GM23248 (cell line): Measurements from ENCODE around the gene CFAP99. TPM values are rescaled to one million over a fixed set of nuclear protein-coding genes. Genes with fewer than 3 reads are reported as not detected.

Experiments
- DNase-seq: peaks from one replicate; pipeline ENCODE4 v3.0.0-alpha.2; 2015
- H2AFZ ChIP-seq: fragments of 200-600 bp; sonication (generic); 2 replicates; pipeline ENCODE4 v1.6.1; 2016; ENCODE audit warnings: antibody characterized with exemption
- H3F3A ChIP-seq: fragments of 200-600 bp; sonication (generic); 2 replicates; pipeline ENCODE4 v1.6.1; 2016; ENCODE audit warnings: mild to moderate bottlenecking, antibody characterized with exemption, mixed run types; ENCODE audit not compliant: insufficient read depth
- H3K27ac ChIP-seq: fragments of 200-600 bp; sonication (generic); 2 replicates; pipeline ENCODE4 v1.5.1; 2016; ENCODE audit warnings: mild to moderate bottlenecking
- H3K27me3 ChIP-seq: fragments of 200-600 bp; sonication (generic); replicated peaks from 2 replicates; pipeline ENCODE4 v1.6.1; 2016; ENCODE audit warnings: mild to moderate bottlenecking; ENCODE audit not compliant: insufficient read depth
- H3K36me3 ChIP-seq: fragments of 200-600 bp; sonication (generic); 2 replicates; pipeline ENCODE4 v1.6.1; 2016; ENCODE audit warnings: low read depth, mild to moderate bottlenecking
- H3K4me1 ChIP-seq: fragments of 200-600 bp; sonication (generic); 2 replicates; pipeline ENCODE4 v1.6.1; 2016; ENCODE audit warnings: mild to moderate bottlenecking; ENCODE audit not compliant: insufficient read depth
- H3K4me2 ChIP-seq: fragments of 200-600 bp; sonication (generic); one replicate; pipeline ENCODE4 v1.6.1; 2016; ENCODE audit warnings: mild to moderate bottlenecking; ENCODE audit not compliant: unreplicated experiment
- H3K4me3 ChIP-seq: fragments of 200-600 bp; sonication (generic); 2 replicates; pipeline ENCODE4 v1.5.1; 2016; ENCODE audit warnings: mild to moderate bottlenecking
- H3K79me2 ChIP-seq: fragments of 200-600 bp; sonication (generic); 2 replicates; pipeline ENCODE4 v1.6.1; 2016; ENCODE audit warnings: mild to moderate bottlenecking; ENCODE audit not compliant: insufficient read depth
- H3K9ac ChIP-seq: fragments of 200-600 bp; sonication (generic); 2 replicates; pipeline ENCODE4 v1.6.1; 2016; ENCODE audit warnings: mild to moderate bottlenecking
- H3K9me2 ChIP-seq: fragments of 200-600 bp; sonication (generic); 2 replicates; pipeline ENCODE4 v1.6.1; 2016; ENCODE audit warnings: mixed run types, mild to moderate bottlenecking, moderate library complexity; ENCODE audit not compliant: insufficient read depth
- H3K9me3 ChIP-seq: fragments of 200-600 bp; sonication (generic); one replicate; pipeline ENCODE4 v1.6.1; 2017; ENCODE audit warnings: low read depth
- H4K20me1 ChIP-seq: fragments of 200-600 bp; sonication (generic); 2 replicates; pipeline ENCODE4 v1.6.0; 2016; ENCODE audit not compliant: insufficient read depth
- EZH2 ChIP-seq: fragments of 200-600 bp; sonication (generic); IDR thresholded peaks from 2 replicates; pipeline ENCODE4 v1.6.1; 2018; ENCODE audit warnings: antibody characterized with exemption, mild to moderate bottlenecking; ENCODE audit not compliant: insufficient read depth, poor library complexity, severe bottlenecking
- EZH2phosphoT487 ChIP-seq: fragments of 200-600 bp; sonication (generic); IDR thresholded peaks from 2 replicates; pipeline ENCODE4 v1.6.1; 2018; ENCODE audit warnings: antibody characterized with exemption, moderate library complexity, mild to moderate bottlenecking, low read depth; ENCODE audit not compliant: insufficient read depth
- WGBS, 2 experiments: methylation state at CpG; one replicate each; pipeline ENCODE4 v1.1.6; 2015 to 2017; ENCODE audit warnings: low lambda C conversion rate in 2 of 2, low coverage in 1 of 2; ENCODE audit errors: missing lambda C conversion rate in 2 of 2; 5-methylcytosine and 5-hydroxymethylcytosine counted together
- in situ Hi-C: fragments of 300-500 bp; cut with MboI; formaldehyde crosslinking; loops from 2 replicates; pipeline ENCODE4 v1.15.0; 2020
- polyA plus RNA-seq: library from polyadenylated mRNA; unstranded; fragments of >200 nt; fragmentation: Nextera tagmentation; extraction: Ambion mirVana; gene quantifications from 2 replicates; pipeline ENCODE4 v1.2.1, GENCODE V29; 2016
- total RNA-seq: library from RNA; depleted of rRNA; stranded (reverse); fragments of >200 nt; shearing (Covaris generic); gene quantifications from 2 replicates; pipeline ENCODE4 v1.2.3, GENCODE V29; 2014

The CFAP99 gene
- total and polyA plus RNA-seq, 2 experiments from 2014 or later, result not detected

DNA sequence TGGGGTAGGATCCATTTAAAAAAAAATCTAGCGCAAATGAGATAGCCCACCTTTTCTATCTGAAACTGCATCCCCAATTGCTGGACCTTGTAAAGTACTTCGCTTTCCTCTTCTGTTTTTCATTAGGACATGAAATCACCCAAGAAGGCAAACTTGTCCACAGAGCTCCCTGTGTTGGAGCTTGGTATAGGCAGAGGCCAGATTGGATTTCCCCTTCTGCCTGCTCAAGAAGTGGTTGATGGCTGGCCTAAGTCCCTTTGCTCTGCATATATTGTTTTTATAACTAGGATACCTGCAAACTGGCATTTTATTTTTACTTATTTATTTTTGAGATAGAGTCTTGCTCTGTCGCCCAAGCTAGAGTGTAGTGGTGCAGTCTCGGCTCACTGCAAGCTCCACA is 78.6 kb downstream of the CFAP99 start:
- Histone ChIP-seq H3K27ac (no peak overlapping the region), H3K9me2 (no peaks in the 10 kb centered on the region), H3K4me3 (no peak overlapping the region), H3K79me2 (peaks cover 100% of the 10 kb centered on the region), H3K9me3 (no peaks in the 10 kb centered on the region), H4K20me1 (no peaks in the 10 kb centered on the region), H3K9ac (no peak overlapping the region), H2AFZ (no peak overlapping the region), H3F3A (peaks cover 1% of the 10 kb centered on the region; the same call in 1 of the 2 replicates), H3K27me3 (no peaks in the 10 kb centered on the region), H3K36me3 (peaks cover 51% of the 10 kb centered on the region), H3K4me1 (peaks cover 7% of the 10 kb centered on the region; the same call in 1 of the 2 replicates), H3K4me2 (no peak overlapping the region)
- TF ChIP-seq EZH2phosphoT487, result no peak
- no peak for TF ChIP-seq EZH2
- in situ Hi-C loops, result no loop called here
- no peak for DNase-seq
- WGBS, 2 experiments, result 90% methylated on average over 4 of the region's 4 CpGs

DNA sequence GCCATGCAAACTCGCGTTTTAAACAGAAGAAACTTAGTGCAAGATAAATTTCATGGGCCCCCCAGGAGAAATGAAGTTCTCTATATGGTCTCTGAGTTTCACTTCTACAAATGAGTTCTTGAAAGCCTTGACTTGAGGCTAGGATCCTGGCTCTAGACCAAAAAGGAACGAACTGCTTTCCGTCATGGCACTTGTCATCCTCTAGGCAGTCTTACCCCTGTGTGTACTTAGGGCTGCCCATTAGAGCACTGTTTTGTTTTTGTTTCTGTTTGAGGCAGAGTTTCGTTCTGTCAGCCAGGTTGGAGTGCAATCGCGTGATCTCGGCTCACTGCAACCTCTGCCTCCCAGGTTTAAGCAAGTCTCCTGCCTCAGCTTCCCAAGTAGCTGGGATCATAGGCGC is 79.2 kb downstream of the CFAP99 start:
- H3K27me3 ChIP-seq, result no peaks in the 10 kb centered on the region
- no peaks in the 10 kb centered on the region for H3K9me3 ChIP-seq
- peaks cover 1% of the 10 kb centered on the region; the same call in 1 of the 2 replicates for H3K4me1 ChIP-seq
- H3K79me2 ChIP-seq, result peaks cover 100% of the 10 kb centered on the region
- no peak overlapping the region for H2AFZ ChIP-seq
- peaks cover 45% of the 10 kb centered on the region for H3K36me3 ChIP-seq
- DNase-seq, result no peak
- H3K9ac ChIP-seq, result no peak overlapping the region
- no peak overlapping the region for H3K4me2 ChIP-seq
- no peak overlapping the region for H3K27ac ChIP-seq
- H3K4me3 ChIP-seq, result no peak overlapping the region
- in situ Hi-C loops, result no loop called here
- WGBS, 2 experiments, result 95 to 96% methylated on average over 9 of the region's 9 CpGs
- TF ChIP-seq EZH2 (no peak), EZH2phosphoT487 (no peak)
- H3K9me2 ChIP-seq, result no peaks in the 10 kb centered on the region
- H4K20me1 ChIP-seq, result no peaks in the 10 kb centered on the region
- H3F3A ChIP-seq, result no peaks in the 10 kb centered on the region; the same call in 1 of the 2 replicates

- in situ Hi-C loops, result no loop called here
- H4K20me1 ChIP-seq, result no peaks in the 10 kb centered on the region
- H3K4me1 ChIP-seq, result no peaks in the 10 kb centered on the region
- peak; percentile 35 for DNase-seq
- H3K36me3 ChIP-seq, result peaks cover 49% of the 10 kb centered on the region
- no peak for TF ChIP-seq EZH2
- TF ChIP-seq EZH2phosphoT487, result no peak
- no peak overlapping the region for H3K4me3 ChIP-seq
- H3K79me2 ChIP-seq, result peaks cover 97% of the 10 kb centered on the region
- H3K9me3 ChIP-seq, result no peaks in the 10 kb centered on the region
- no peaks in the 10 kb centered on the region for H3K27me3 ChIP-seq
- H3K9ac ChIP-seq, result no peak overlapping the region
- H3K4me2 ChIP-seq, result no peak overlapping the region
- H3K9me2 ChIP-seq, result no peaks in the 10 kb centered on the region
- no peak overlapping the region for H3K27ac ChIP-seq
- no peaks in the 10 kb centered on the region for H3F3A ChIP-seq
- 70 to 73% methylated on average over 2 of the region's 2 CpGs for WGBS, 2 experiments
- H2AFZ ChIP-seq, result no peak overlapping the region
Measured at GRCh38 chr4:2500547-2500946, 81.8 kb downstream of the CFAP99 start.

GRCh38 chr4:2501034-2501594 is 82.4 kb downstream of the CFAP99 start:
- Histone ChIP-seq H3K4me3 (no peak overlapping the region), H3K9me2 (no peaks in the 10 kb centered on the region), H4K20me1 (no peaks in the 10 kb centered on the region), H3K9ac (no peak overlapping the region), H3K27ac (no peak overlapping the region), H3K9me3 (no peaks in the 10 kb centered on the region), H3F3A (no peaks in the 10 kb centered on the region), H3K36me3 (peaks cover 49% of the 10 kb centered on the region), H3K4me2 (no peak overlapping the region), H3K27me3 (no peaks in the 10 kb centered on the region), H3K79me2 (peaks cover 97% of the 10 kb centered on the region), H2AFZ (no peak overlapping the region), H3K4me1 (no peaks in the 10 kb centered on the region)
- TF ChIP-seq EZH2 (no peak), EZH2phosphoT487 (no peak)
- in situ Hi-C loops, result no loop called here
- no peak for DNase-seq
- WGBS, 2 experiments, result 93 to 96% methylated on average over 7 of the region's 7 CpGs

GRCh38 chr4:2503809-2504208 is 85.1 kb downstream of the CFAP99 start:
- WGBS, 2 experiments, result 96 to 97% methylated on average over 5 of the region's 5 CpGs
- Histone ChIP-seq H3K4me2 (no peak overlapping the region), H3K27ac (no peak overlapping the region), H3K4me1 (no peaks in the 10 kb centered on the region), H3K9ac (no peak overlapping the region), H3K9me3 (no peaks in the 10 kb centered on the region), H3F3A (no peaks in the 10 kb centered on the region), H3K79me2 (peaks cover 95% of the 10 kb centered on the region), H3K9me2 (no peaks in the 10 kb centered on the region), H3K36me3 (peaks cover 28% of the 10 kb centered on the region), H3K27me3 (no peaks in the 10 kb centered on the region), H3K4me3 (no peak overlapping the region), H2AFZ (no peak overlapping the region), H4K20me1 (no peaks in the 10 kb centered on the region)
- DNase-seq, result no peak
- no peak for TF ChIP-seq EZH2
- TF ChIP-seq EZH2phosphoT487, result no peak
- in situ Hi-C loops, result no loop called here
